Loucy (cell line): ENCODE data around the gene ZCCHC8.

Source experiments
- H2AFZ ChIP-seq: fragments of 200-600 bp; sonication (generic); 2 replicates; pipeline ENCODE4 v1.6.0; 2016; ENCODE audit warnings: antibody characterized with exemption, mild to moderate bottlenecking, low read length, moderate library complexity
- H3F3A ChIP-seq: fragments of 200-600 bp; 2 replicates; pipeline ENCODE4 v1.6.0; 2016; ENCODE audit warnings: antibody characterized with exemption, low read depth, mild to moderate bottlenecking
- H3K27me3 ChIP-seq: fragments of 200-600 bp; sonication (generic); 2 replicates; pipeline ENCODE4 v1.6.1; 2014; ENCODE audit warnings: low read length, mild to moderate bottlenecking; ENCODE audit not compliant: insufficient read depth, poor library complexity, severe bottlenecking
- H3K36me3 ChIP-seq: fragments of 200-600 bp; sonication (generic); 2 replicates; pipeline ENCODE4 v1.6.1; 2016; ENCODE audit warnings: low read length; ENCODE audit not compliant: insufficient read depth
- H3K4me1 ChIP-seq: fragments of 200-600 bp; sonication (generic); 2 replicates; pipeline ENCODE4 v1.5.1; 2014; ENCODE audit warnings: low read length, mild to moderate bottlenecking; ENCODE audit not compliant: insufficient read depth, poor library complexity, severe bottlenecking
- H3K4me2 ChIP-seq: fragments of 200-600 bp; sonication (generic); 2 replicates; pipeline ENCODE4 v1.6.0; 2014; ENCODE audit warnings: antibody characterized with exemption, low read length, low read depth, mild to moderate bottlenecking; ENCODE audit not compliant: poor library complexity, severe bottlenecking
- H3K4me3 ChIP-seq: fragments of 200-600 bp; sonication (generic); 2 replicates; pipeline ENCODE4 v1.5.1; 2014; ENCODE audit warnings: low read length, mild to moderate bottlenecking, mixed read lengths; ENCODE audit not compliant: poor library complexity, severe bottlenecking
- H3K79me2 ChIP-seq: fragments of 200-600 bp; sonication (generic); 2 replicates; pipeline ENCODE4 v1.6.1; 2014; ENCODE audit warnings: low read length; ENCODE audit not compliant: insufficient read depth
- H3K9ac ChIP-seq: fragments of 200-600 bp; sonication (generic); 2 replicates; pipeline ENCODE4 v1.6.0; 2014; ENCODE audit warnings: mild to moderate bottlenecking, low read depth, low read length, moderate library complexity; ENCODE audit not compliant: poor library complexity, severe bottlenecking
- H3K9me2 ChIP-seq: fragments of 200-600 bp; sonication (generic); replicated peaks from 2 replicates; pipeline ENCODE4 v1.6.1; 2016; ENCODE audit warnings: low read depth, low read length, mixed read lengths
- H3K9me3 ChIP-seq: fragments of 200-600 bp; sonication (generic); 2 replicates; pipeline ENCODE4 v1.6.1; 2014; ENCODE audit warnings: mild to moderate bottlenecking, antibody characterized with exemption, low read length, low read depth; ENCODE audit not compliant: insufficient read depth
- H4K20me1 ChIP-seq: fragments of 200-600 bp; sonication (generic); 2 replicates; pipeline ENCODE4 v1.6.0; 2014; ENCODE audit warnings: antibody characterized with exemption, low read length, mild to moderate bottlenecking; ENCODE audit not compliant: insufficient read depth, poor library complexity, severe bottlenecking
- EZH2phosphoT487 ChIP-seq: fragments of 200-600 bp; IDR thresholded peaks from 2 replicates; pipeline ENCODE4 v1.6.1; 2018; ENCODE audit warnings: antibody characterized with exemption, mild to moderate bottlenecking, moderate library complexity, borderline replicate concordance
- TF ChIP-seq, protein P1 (sequence below): fragments of 200-600 bp; sonication (generic); conservative IDR thresholded peaks from 2 replicates; pipeline ENCODE4 v1.5.1; 2014; ENCODE audit warnings: mild to moderate bottlenecking, antibody characterized with exemption, low read length

The ZCCHC8 gene

DNA sequence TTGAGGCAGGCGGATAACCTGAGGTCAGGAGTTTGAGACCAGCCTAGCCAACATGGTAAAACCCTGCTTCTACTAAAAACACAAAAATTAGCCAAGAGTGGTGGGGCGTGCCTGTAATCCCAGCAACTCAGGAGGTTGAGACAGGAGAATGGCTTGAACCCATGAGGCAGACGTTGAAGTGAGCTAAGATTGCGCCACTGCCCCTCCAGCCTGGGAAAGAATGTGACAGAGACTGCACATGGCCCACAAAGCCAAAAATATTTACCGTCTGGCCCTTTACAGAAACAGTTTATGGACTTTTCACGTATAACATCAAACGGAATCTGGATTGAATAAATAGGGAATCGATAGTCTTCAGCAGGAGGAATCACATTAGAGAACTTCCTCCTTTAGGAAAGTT lies 22.5 kb upstream of the ZCCHC8 start:
- H3K79me2 ChIP-seq, result peaks cover 96% of the 10 kb centered on the region
- H3K4me2 ChIP-seq, result peak overlapping the region; percentile 89
- peaks cover 60% of the 10 kb centered on the region for H3K4me1 ChIP-seq
- peaks cover 79% of the 10 kb centered on the region for H4K20me1 ChIP-seq
- H3K9me2 ChIP-seq, result no peaks in the 10 kb centered on the region
- H3K9me3 ChIP-seq, result no peaks in the 10 kb centered on the region
- H3K27me3 ChIP-seq, result peaks cover 4% of the 10 kb centered on the region
- peaks cover 48% of the 10 kb centered on the region for H3K36me3 ChIP-seq
- peak overlapping the region; percentile 100 for H3K4me3 ChIP-seq
- TF ChIP-seq EZH2phosphoT487, result no peak
- TF ChIP-seq, protein P1, sequence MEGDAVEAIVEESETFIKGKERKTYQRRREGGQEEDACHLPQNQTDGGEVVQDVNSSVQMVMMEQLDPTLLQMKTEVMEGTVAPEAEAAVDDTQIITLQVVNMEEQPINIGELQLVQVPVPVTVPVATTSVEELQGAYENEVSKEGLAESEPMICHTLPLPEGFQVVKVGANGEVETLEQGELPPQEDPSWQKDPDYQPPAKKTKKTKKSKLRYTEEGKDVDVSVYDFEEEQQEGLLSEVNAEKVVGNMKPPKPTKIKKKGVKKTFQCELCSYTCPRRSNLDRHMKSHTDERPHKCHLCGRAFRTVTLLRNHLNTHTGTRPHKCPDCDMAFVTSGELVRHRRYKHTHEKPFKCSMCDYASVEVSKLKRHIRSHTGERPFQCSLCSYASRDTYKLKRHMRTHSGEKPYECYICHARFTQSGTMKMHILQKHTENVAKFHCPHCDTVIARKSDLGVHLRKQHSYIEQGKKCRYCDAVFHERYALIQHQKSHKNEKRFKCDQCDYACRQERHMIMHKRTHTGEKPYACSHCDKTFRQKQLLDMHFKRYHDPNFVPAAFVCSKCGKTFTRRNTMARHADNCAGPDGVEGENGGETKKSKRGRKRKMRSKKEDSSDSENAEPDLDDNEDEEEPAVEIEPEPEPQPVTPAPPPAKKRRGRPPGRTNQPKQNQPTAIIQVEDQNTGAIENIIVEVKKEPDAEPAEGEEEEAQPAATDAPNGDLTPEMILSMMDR, result no peak
- no peaks in the 10 kb centered on the region for H3F3A ChIP-seq
- H2AFZ ChIP-seq, result no peak overlapping the region
- peak overlapping the region; percentile 100 for H3K9ac ChIP-seq

DNA sequence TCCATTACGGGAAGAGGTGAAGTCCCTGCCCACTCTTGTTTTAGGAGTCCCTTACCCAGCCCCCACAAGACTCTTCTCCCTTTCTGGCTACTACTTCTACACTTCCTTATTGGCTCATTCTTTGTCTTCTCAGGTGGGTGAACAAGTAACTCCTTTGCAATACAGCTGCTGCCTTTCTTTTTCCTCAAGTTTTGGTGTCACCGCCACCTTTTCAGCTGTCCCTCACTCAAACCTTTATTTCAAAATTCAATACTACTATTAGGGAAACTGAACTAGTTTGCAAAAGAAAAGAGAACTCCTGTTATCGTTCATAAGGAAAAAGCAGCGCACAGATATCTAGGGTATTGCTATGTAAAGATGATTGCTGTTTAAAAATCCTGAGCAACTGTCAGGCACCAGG lies 19.9 kb upstream of the ZCCHC8 start:
- peaks cover 99% of the 10 kb centered on the region for H3K79me2 ChIP-seq
- peaks cover 54% of the 10 kb centered on the region for H3K4me1 ChIP-seq
- peaks cover 91% of the 10 kb centered on the region for H4K20me1 ChIP-seq
- TF ChIP-seq, protein P1, result no peak
- no peak for TF ChIP-seq EZH2phosphoT487
- peaks cover 74% of the 10 kb centered on the region for H3K36me3 ChIP-seq
- H3K9me2 ChIP-seq, result no peaks in the 10 kb centered on the region
- H3K4me3 ChIP-seq, result peak overlapping the region; percentile 31
- no peaks in the 10 kb centered on the region for H3F3A ChIP-seq
- H3K4me2 ChIP-seq, result peak overlapping the region; percentile 89
- no peaks in the 10 kb centered on the region for H3K27me3 ChIP-seq
- H2AFZ ChIP-seq, result no peak overlapping the region
- H3K9ac ChIP-seq, result no peak overlapping the region
- H3K9me3 ChIP-seq, result no peaks in the 10 kb centered on the region

DNA sequence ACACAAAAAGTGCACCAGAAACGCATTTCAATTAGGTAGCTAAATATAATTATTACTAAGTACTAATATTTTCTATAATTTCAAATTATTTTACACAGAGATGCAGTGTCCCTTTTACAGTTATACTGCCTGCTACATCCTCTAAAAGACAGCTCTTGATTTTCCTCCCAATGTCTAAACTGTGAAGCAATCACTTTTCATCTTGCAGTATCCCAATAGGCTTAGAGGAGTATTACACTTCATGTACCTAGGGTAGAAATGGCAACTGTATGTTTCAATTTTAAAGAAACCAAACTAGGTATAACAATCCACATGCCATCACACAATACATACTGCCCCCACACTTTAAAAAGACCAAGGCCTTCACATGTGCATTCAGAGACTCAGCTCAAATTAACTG lies 18.7 kb upstream of the ZCCHC8 start:
- H4K20me1 ChIP-seq, result peaks cover 89% of the 10 kb centered on the region
- peak overlapping the region; percentile 89 for H3K4me2 ChIP-seq
- peaks cover 99% of the 10 kb centered on the region for H3K79me2 ChIP-seq
- H2AFZ ChIP-seq, result no peak overlapping the region
- H3K4me1 ChIP-seq, result peaks cover 50% of the 10 kb centered on the region
- no peak for TF ChIP-seq EZH2phosphoT487
- TF ChIP-seq, protein P1, result no peak
- no peaks in the 10 kb centered on the region for H3K9me3 ChIP-seq
- peak overlapping the region; percentile 31 for H3K4me3 ChIP-seq
- peaks cover 84% of the 10 kb centered on the region for H3K36me3 ChIP-seq
- H3F3A ChIP-seq, result no peaks in the 10 kb centered on the region
- H3K27me3 ChIP-seq, result no peaks in the 10 kb centered on the region
- no peaks in the 10 kb centered on the region for H3K9me2 ChIP-seq
- peak overlapping the region; percentile 14 for H3K9ac ChIP-seq
